MV-4-11 (cell line): ENCODE measurements around the gene TRIP11.
A peak's percentile ranks its signal among the peaks of the same experiment; 100 is the strongest.

Experiments used
- DNase-seq: peaks from one replicate; lab custom pipeline; 2025; lab: John Stamatoyannopoulos, UW

TRIP11 gene

GRCh38 chr14:92010644-92011043 is 29.2 kb downstream of the TRIP11 start:
- no peak for DNase-seq

- DNase-seq, result no peak
These were observed 30.3 kb downstream of the TRIP11 start for GRCh38 chr14:92009604-92010003.

- no peak for DNase-seq
These were observed 34.8 kb downstream of the TRIP11 start for GRCh38 chr14:92005019-92005418.

GRCh38 chr14:92004062-92004461 is 35.8 kb downstream of the TRIP11 start:
- DNase-seq, result no peak

- no peak for DNase-seq
These were observed 40.9 kb downstream of the TRIP11 start for GRCh38 chr14:91998667-91999570.

- DNase-seq, result peak; percentile 11
These were observed 42.4 kb downstream of the TRIP11 start for GRCh38 chr14:91997492-91997891.

GRCh38 chr14:91996948-91997371 is 42.9 kb downstream of the TRIP11 start:
- DNase-seq, result peak; percentile 42

GRCh38 chr14:91987192-91987591 is 52.7 kb downstream of the TRIP11 start:
- DNase-seq, result no peak

- DNase-seq, result peak; percentile 43
These were observed 54.2 kb downstream of the TRIP11 start for GRCh38 chr14:91985521-91986255.

GRCh38 chr14:91985008-91985407 is 54.9 kb downstream of the TRIP11 start:
- no peak for DNase-seq

- DNase-seq, result no peak
These were observed 56.3 kb downstream of the TRIP11 start for GRCh38 chr14:91983588-91983987.

GRCh38 chr14:91980157-91980556 is 59.7 kb downstream of the TRIP11 start:
- DNase-seq, result peak; percentile 63

- no peak for DNase-seq
These were observed 62.0 kb downstream of the TRIP11 start for GRCh38 chr14:91977884-91978283.

GRCh38 chr14:91975763-91976162 is 64.1 kb downstream of the TRIP11 start:
- DNase-seq, result no peak

GRCh38 chr14:91971188-91971778 is 68.6 kb downstream of the TRIP11 start:
- DNase-seq, result no peak

- DNase-seq, result no peak
These were observed 71.6 kb downstream of the TRIP11 start for GRCh38 chr14:91968280-91968679.

- no peak for DNase-seq
These were observed 75.1 kb downstream of the TRIP11 start for GRCh38 chr14:91964724-91965123.

GRCh38 chr14:91964011-91964410 is 75.8 kb downstream of the TRIP11 start:
- DNase-seq, result no peak

GRCh38 chr14:91963465-91963864 is 76.4 kb downstream of the TRIP11 start:
- no peak for DNase-seq

GRCh38 chr14:91961297-91962220 is 78.3 kb downstream of the TRIP11 start:
- DNase-seq, result no peak

GRCh38 chr14:91957876-91958313 is 82.0 kb downstream of the TRIP11 start:
- DNase-seq, result no peak

GRCh38 chr14:91956616-91957015 is 83.2 kb downstream of the TRIP11 start:
- DNase-seq, result no peak
